Gastrocnemius medialis (tissue), 4 donors: ENCODE results near the gene OSBP2. TPM values are rescaled to one million over a fixed set of nuclear protein-coding genes. Genes with fewer than 3 reads are reported as not detected.

Source experiments
- ATAC-seq, 2 donors: fragments of 150-250 bp; one replicate each; pipeline ENCODE4 v1.9.1; 2016
- DNase-seq, 2 donors: peaks; one replicate each; pipeline ENCODE4 v3.0.0-alpha.2; 2019
- H3K27ac ChIP-seq, 4 donors: fragments of 200-600 bp; sonication (generic); 1 replicate in 1 of 4; 2 replicates in 3 of 4; pipeline ENCODE4 v1.5.1; 2016 to 2018; ENCODE audit warnings: mild to moderate bottlenecking in 2 of 4, moderate library complexity in 1 of 4
- H3K27me3 ChIP-seq, 3 donors: fragments of 200-600 bp; sonication (generic) in 2 of 3; 1 replicate in 1 of 3; 2 replicates in 2 of 3; pipeline versions ENCODE4 v1.5.1 to v1.6.0; 2016 to 2019; ENCODE audit warnings: mild to moderate bottlenecking in 1 of 3, moderate library complexity in 1 of 3
- H3K36me3 ChIP-seq, 2 donors: fragments of 200-600 bp; sonication (generic) in 1 of 2; one replicate each; pipeline ENCODE4 v1.5.1; 2017 to 2018
- H3K4me1 ChIP-seq, 2 donors: fragments of 200-600 bp; sonication (generic) in 1 of 2; one replicate each; pipeline ENCODE4 v1.5.1; 2016 to 2017; ENCODE audit warnings: mild to moderate bottlenecking in 2 of 2
- H3K4me3 ChIP-seq, 4 donors: fragments of 200-600 bp; sonication (generic) in 3 of 4; 1 replicate in 1 of 4; 2 replicates in 3 of 4; pipeline ENCODE4 v1.5.1; 2016 to 2019; ENCODE audit warnings: mild to moderate bottlenecking in 2 of 4
- H3K9me3 ChIP-seq, 3 donors: fragments of 200-600 bp; sonication (generic) in 2 of 3; 1 replicate in 1 of 3; 2 replicates in 2 of 3; pipeline ENCODE4 v1.5.1; 2016 to 2019
- CTCF ChIP-seq, 5 experiments: fragments of 450-650 bp in 3 of 5; fragments of 200-600 bp in 2 of 5; sonication (generic) in 2 of 5; IDR thresholded peaks in 4 of 5; conservative IDR thresholded peaks in 1 of 5; 1 replicate in 4 of 5; 2 replicates in 1 of 5; pipeline ENCODE4 v1.5.1; 2016 to 2019; ENCODE audit warnings: antibody characterized with exemption in 5 of 5, mild to moderate bottlenecking in 3 of 5, moderate library complexity in 3 of 5
- POLR2A ChIP-seq, 2 donors: fragments of 450-650 bp; IDR thresholded peaks; one replicate each; pipeline ENCODE4 v1.6.1; 2017; ENCODE audit warnings: antibody characterized with exemption in 2 of 2, mild to moderate bottlenecking in 2 of 2, moderate library complexity in 2 of 2
- in situ Hi-C, 4 donors: fragments of 200-750 bp; cut with MboI; loops; one replicate each; pipeline versions ENCODE4 v1.15.0 to v1.8.0; 2017; ENCODE audit warnings: low sequenced_read_pairs in 4 of 4
- intact Hi-C: fragments of 100-400 bp; cut with DNase I; formaldehyde crosslinking; loops from one replicate; pipeline ENCODE4 v1.15.1; 2023; ENCODE audit warnings: low total_unique reads
- total RNA-seq, 4 donors: library from RNA; depleted of rRNA; stranded (reverse); fragments of >200 nt; gene quantifications; one replicate each; pipeline versions ENCODE4 v1.1.0 to v1.2.3, GENCODE V29; 2016

The OSBP2 gene
- total RNA-seq, 4 donors from 2014 or later = 2.8 to 4.3 (median 3.0) TPM

GRCh38 chr22:30885001-30885366, 190.3 kb downstream of the OSBP2 start:
- H3K4me1 ChIP-seq = no peaks in the 10 kb centered on the region

GRCh38 chr22:30885591-30885990, 190.9 kb downstream of the OSBP2 start:
- Histone ChIP-seq H3K27ac (no peak overlapping the region), H3K9me3 (no peaks in the 10 kb centered on the region), H3K36me3 (peaks cover 0 to 4% of the 10 kb centered on the region in 2 donors), H3K27me3 (no peaks in the 10 kb centered on the region), H3K4me3 (no peak overlapping the region), H3K4me1 (no peaks in the 10 kb centered on the region)
- TF ChIP-seq CTCF (IDR thresholded peaks at IDR 0.05 in 4 of 5, conservative IDR thresholded peaks at IDR 0.05 in 1 of 5) (no peak), POLR2A (IDR thresholded peaks at IDR 0.05) (no peak)
- DNase-seq (no peak), ATAC-seq (no peak)
- in situ Hi-C loops = no loop called here
- intact Hi-C loops = no loop called here

More at GRCh38 chr22:30885001-30885366, 190.3 kb downstream of the OSBP2 start:
- no peaks in the 10 kb centered on the region for H3K9me3 ChIP-seq
- no peak for DNase-seq
- in situ Hi-C loops = no loop called here
- peaks cover 0 to 4% of the 10 kb centered on the region in 2 donors for H3K36me3 ChIP-seq
- TF ChIP-seq POLR2A (IDR thresholded peaks at IDR 0.05) (no peak), CTCF (IDR thresholded peaks at IDR 0.05 in 4 of 5, conservative IDR thresholded peaks at IDR 0.05 in 1 of 5) (no peak)
- no peak for ATAC-seq
- no peak overlapping the region for H3K4me3 ChIP-seq
- H3K27me3 ChIP-seq = no peaks in the 10 kb centered on the region
- H3K27ac ChIP-seq = no peak overlapping the region
- intact Hi-C loops = no loop called here

GRCh38 chr22:30887453-30887852, 192.8 kb downstream of the OSBP2 start:
- no peak overlapping the region for H3K4me3 ChIP-seq
- H3K9me3 ChIP-seq = no peaks in the 10 kb centered on the region
- no peaks in the 10 kb centered on the region for H3K4me1 ChIP-seq
- intact Hi-C loops = no loop called here
- no peak for DNase-seq
- no peak for TF ChIP-seq POLR2A (IDR thresholded peaks at IDR 0.05)
- no peak for TF ChIP-seq CTCF (IDR thresholded peaks at IDR 0.05 in 4 of 5, conservative IDR thresholded peaks at IDR 0.05 in 1 of 5)
- H3K27ac ChIP-seq = no peak overlapping the region
- ATAC-seq = no peak
- in situ Hi-C loops = no loop called here
- H3K27me3 ChIP-seq = no peaks in the 10 kb centered on the region
- H3K36me3 ChIP-seq = peaks cover 0 to 4% of the 10 kb centered on the region in 2 donors

- Histone ChIP-seq H3K36me3 (peaks cover 0 to 4% of the 10 kb centered on the region in 2 donors), H3K4me1 (no peaks in the 10 kb centered on the region), H3K9me3 (no peaks in the 10 kb centered on the region), H3K4me3 (no peak overlapping the region), H3K27me3 (no peaks in the 10 kb centered on the region), H3K27ac (no peak overlapping the region)
- intact Hi-C loops = no loop called here
- TF ChIP-seq CTCF (IDR thresholded peaks at IDR 0.05 in 4 of 5, conservative IDR thresholded peaks at IDR 0.05 in 1 of 5) (no peak), POLR2A (IDR thresholded peaks at IDR 0.05) (no peak)
- DNase-seq (no peak), ATAC-seq (no peak)
- in situ Hi-C loops = no loop called here
These were observed 193.2 kb downstream of the OSBP2 start for GRCh38 chr22:30887861-30888260.
